Osteoblast (primary cell): ENCODE results near the gene AMFR. TPM values are rescaled to one million over a fixed set of nuclear protein-coding genes. Genes with fewer than 3 reads are reported as not detected.

Experiments
- DNase-seq: peaks from one replicate; pipeline ENCODE4 v3.0.0; 2011; ENCODE audit warnings: low spot score, mixed read lengths; ENCODE audit not compliant: insufficient read length; ENCODE audit errors: missing footprints
- H2AFZ ChIP-seq: 2 replicates; pipeline ENCODE4 v1.6.0; 2011; ENCODE audit warnings: mild to moderate bottlenecking, low read length
- H3K27ac ChIP-seq: 2 replicates; pipeline ENCODE4 v1.5.1; 2011; ENCODE audit warnings: mild to moderate bottlenecking, low read depth, low read length, moderate library complexity
- H3K27me3 ChIP-seq: 2 replicates; pipeline ENCODE4 v1.6.0; 2012; ENCODE audit warnings: mild to moderate bottlenecking, control low read depth, inconsistent platforms, low read length, moderate library complexity; ENCODE audit not compliant: insufficient read depth
- H3K36me3 ChIP-seq: 2 replicates; pipeline ENCODE4 v1.5.1; 2011; ENCODE audit warnings: mild to moderate bottlenecking, low read length, control low read depth, moderate library complexity; ENCODE audit not compliant: insufficient read depth
- H3K4me1 ChIP-seq: 2 replicates; pipeline ENCODE4 v1.5.1; 2011; ENCODE audit warnings: mild to moderate bottlenecking, low read length, control low read depth, moderate library complexity; ENCODE audit not compliant: insufficient read depth
- H3K4me2 ChIP-seq: 2 replicates; pipeline ENCODE4 v1.6.0; 2011; ENCODE audit warnings: mild to moderate bottlenecking, low read length; ENCODE audit not compliant: insufficient read depth
- H3K4me3 ChIP-seq: fragments of 200-600 bp; sonication (generic); 3 replicates; pipeline ENCODE4 v1.5.1; 2012; ENCODE audit warnings: mild to moderate bottlenecking, low read length, inconsistent platforms; ENCODE audit not compliant: insufficient read depth
- H3K79me2 ChIP-seq: 2 replicates; pipeline ENCODE4 v1.6.0; 2012; ENCODE audit warnings: mild to moderate bottlenecking, low read length, control low read depth, inconsistent platforms; ENCODE audit not compliant: insufficient read depth
- H3K9me3 ChIP-seq: 2 replicates; pipeline ENCODE4 v1.5.1; 2011; ENCODE audit warnings: low read depth, low read length, control low read depth
- H4K20me1 ChIP-seq: 2 replicates; pipeline ENCODE4 v1.6.0; 2012; ENCODE audit warnings: mild to moderate bottlenecking, low read length, control low read depth; ENCODE audit not compliant: insufficient read depth
- CTCF ChIP-seq: IDR thresholded peaks from 2 replicates; pipeline ENCODE4 v1.5.1; 2011; ENCODE audit warnings: mild to moderate bottlenecking, low read depth, low read length, moderate library complexity; ENCODE audit errors: extremely low read depth
- total RNA-seq: library from RNA; depleted of rRNA; stranded (reverse); fragments of >200 nt; gene quantifications from 2 replicates; pipeline ENCODE4 v1.2.3, GENCODE V29; 2012

Gene AMFR
- total RNA-seq, 1 donor = 339 TPM

GRCh38 chr16:56367764-56368163, 57.6 kb downstream of the AMFR start:
- H3K4me1 ChIP-seq = peaks cover 15% of the 10 kb centered on the region
- TF ChIP-seq CTCF = no peak
- no peaks in the 10 kb centered on the region for H4K20me1 ChIP-seq
- no peaks in the 10 kb centered on the region for H3K9me3 ChIP-seq
- no peak overlapping the region for H3K4me3 ChIP-seq
- peaks cover 4% of the 10 kb centered on the region for H3K79me2 ChIP-seq
- H3K4me2 ChIP-seq = no peak overlapping the region
- no peak overlapping the region for H3K27ac ChIP-seq
- H3K27me3 ChIP-seq = no peaks in the 10 kb centered on the region
- H2AFZ ChIP-seq = no peak overlapping the region
- peaks cover 51% of the 10 kb centered on the region for H3K36me3 ChIP-seq
- no peak for DNase-seq

GRCh38 chr16:56366945-56367344, 58.4 kb downstream of the AMFR start:
- Histone ChIP-seq H3K9me3 (no peaks in the 10 kb centered on the region), H3K27ac (no peak overlapping the region), H3K79me2 (no peaks in the 10 kb centered on the region), H3K4me2 (no peak overlapping the region), H4K20me1 (no peaks in the 10 kb centered on the region), H3K4me3 (no peak overlapping the region), H3K27me3 (no peaks in the 10 kb centered on the region), H2AFZ (no peak overlapping the region), H3K4me1 (peaks cover 15% of the 10 kb centered on the region), H3K36me3 (peaks cover 58% of the 10 kb centered on the region)
- DNase-seq = no peak
- no peak for TF ChIP-seq CTCF

GRCh38 chr16:56365552-56365951, 59.8 kb downstream of the AMFR start:
- no peak overlapping the region for H3K4me3 ChIP-seq
- H3K9me3 ChIP-seq = no peaks in the 10 kb centered on the region
- no peaks in the 10 kb centered on the region for H3K79me2 ChIP-seq
- H3K4me2 ChIP-seq = no peak overlapping the region
- no peaks in the 10 kb centered on the region for H4K20me1 ChIP-seq
- peaks cover 61% of the 10 kb centered on the region for H3K36me3 ChIP-seq
- no peak for TF ChIP-seq CTCF
- peaks cover 4% of the 10 kb centered on the region for H3K4me1 ChIP-seq
- H2AFZ ChIP-seq = no peak overlapping the region
- no peaks in the 10 kb centered on the region for H3K27me3 ChIP-seq
- no peak overlapping the region for H3K27ac ChIP-seq
- DNase-seq = no peak

GRCh38 chr16:56364865-56365264, 60.5 kb downstream of the AMFR start:
- no peaks in the 10 kb centered on the region for H4K20me1 ChIP-seq
- H3K4me2 ChIP-seq = no peak overlapping the region
- H3K27me3 ChIP-seq = no peaks in the 10 kb centered on the region
- H3K4me1 ChIP-seq = no peaks in the 10 kb centered on the region
- H3K4me3 ChIP-seq = no peak overlapping the region
- peaks cover 61% of the 10 kb centered on the region for H3K36me3 ChIP-seq
- DNase-seq = peak; percentile 17
- no peaks in the 10 kb centered on the region for H3K79me2 ChIP-seq
- no peak for TF ChIP-seq CTCF
- H3K9me3 ChIP-seq = no peaks in the 10 kb centered on the region
- no peak overlapping the region for H2AFZ ChIP-seq
- H3K27ac ChIP-seq = no peak overlapping the region
